ENCODE data around the gene ZNF385B.

The ZNF385B gene

DNA sequence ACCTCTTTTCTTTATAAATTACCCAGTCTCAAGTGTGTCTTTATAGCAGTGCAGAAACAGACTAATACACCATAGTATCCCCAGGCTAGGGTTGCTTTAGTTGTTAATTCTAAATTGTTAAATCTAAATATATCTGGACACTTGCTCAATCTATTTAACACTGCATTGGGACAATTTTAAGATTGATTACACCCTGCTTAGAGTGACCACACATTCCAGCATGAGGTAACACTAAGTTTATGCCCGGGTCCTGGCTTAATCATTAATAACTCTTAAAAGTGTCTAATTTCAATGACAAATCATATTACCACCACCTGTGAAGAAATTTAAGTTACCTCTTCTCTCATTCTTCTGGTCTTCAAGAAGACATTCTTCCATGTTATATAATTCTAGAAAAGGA lies 131.4 kb downstream of the ZNF385B start:
- DNase-seq, result no peak

DNA sequence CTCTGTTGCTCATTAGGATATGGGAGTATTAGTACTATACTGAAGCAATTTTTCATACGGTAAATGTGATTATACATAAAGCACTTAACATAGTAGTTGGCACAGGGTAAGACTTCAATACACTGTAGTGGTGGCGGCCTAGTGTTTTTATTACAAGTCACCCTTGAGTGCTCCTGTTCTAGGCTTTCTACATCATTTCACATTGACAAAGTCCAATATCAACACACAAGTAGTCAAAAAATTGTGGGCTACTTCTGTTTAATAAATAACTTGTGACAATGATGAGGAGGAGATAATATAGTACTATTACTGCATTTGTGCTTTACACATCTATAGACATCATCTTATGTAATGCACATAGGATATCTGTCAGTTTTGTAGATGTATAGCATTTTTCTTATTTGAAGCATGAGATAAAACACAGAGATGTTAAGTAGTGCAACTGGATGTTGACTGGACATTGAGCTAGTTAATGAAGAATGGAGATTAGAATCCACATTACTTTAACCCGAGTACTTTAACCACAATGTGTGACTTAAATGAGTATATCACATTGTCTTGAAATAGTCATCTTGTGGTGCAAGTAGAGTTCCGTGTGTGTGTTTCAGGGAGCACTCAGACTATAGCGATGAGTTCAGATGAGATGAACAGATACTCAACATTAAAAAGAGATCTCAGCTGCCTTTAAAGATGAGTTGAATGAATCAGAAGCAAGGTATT lies 134.8 kb downstream of the ZNF385B start:
- DNase-seq, result no peak

DNA sequence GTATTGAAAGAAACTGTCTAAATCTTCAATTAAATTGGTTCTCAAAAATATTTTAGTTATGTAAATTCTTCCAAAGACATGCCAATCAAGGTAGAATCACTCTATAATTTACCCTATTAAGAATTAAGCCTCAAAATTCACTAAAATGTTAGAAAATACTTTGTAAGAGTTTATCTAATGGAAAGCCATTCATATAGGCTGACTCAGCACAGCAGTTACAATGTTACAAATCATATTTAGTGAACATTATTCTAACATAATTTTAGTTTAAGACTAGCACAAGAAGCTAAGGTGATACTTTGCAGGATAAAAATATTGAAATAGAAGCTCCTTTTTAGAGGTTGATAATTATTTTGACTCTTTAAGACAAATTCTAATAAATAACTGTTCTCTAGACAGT lies 137.0 kb downstream of the ZNF385B start:
- no peak for DNase-seq

DNA sequence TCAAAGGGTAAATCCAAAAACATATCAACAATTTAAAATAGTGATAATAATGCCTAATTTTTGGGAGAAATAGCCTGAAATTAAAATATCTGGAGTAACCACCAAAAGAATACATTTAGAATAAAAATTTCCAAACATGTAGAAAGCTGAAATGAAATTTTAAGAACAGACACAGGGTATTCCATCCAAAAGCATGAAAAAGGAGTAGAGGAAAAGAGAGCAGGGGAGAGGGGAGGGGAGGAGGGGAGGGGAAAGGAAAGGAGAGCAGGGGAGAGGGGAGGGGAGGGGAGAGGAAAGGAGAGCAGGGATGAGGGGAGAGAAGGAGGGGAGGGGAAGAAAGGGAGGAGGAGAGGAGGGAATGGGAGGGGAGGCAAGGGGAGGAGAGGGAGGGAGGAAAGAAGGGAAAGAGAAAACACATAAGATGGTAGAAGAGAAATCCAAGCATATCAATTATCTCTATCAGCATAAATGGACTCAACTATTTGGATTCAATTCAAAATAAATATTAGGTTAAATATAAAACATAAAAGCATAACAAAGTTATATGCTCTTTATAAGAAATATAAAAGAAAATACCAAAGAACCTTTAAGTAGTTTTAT lies 141.1 kb downstream of the ZNF385B start:
- no peak for DNase-seq

DNA sequence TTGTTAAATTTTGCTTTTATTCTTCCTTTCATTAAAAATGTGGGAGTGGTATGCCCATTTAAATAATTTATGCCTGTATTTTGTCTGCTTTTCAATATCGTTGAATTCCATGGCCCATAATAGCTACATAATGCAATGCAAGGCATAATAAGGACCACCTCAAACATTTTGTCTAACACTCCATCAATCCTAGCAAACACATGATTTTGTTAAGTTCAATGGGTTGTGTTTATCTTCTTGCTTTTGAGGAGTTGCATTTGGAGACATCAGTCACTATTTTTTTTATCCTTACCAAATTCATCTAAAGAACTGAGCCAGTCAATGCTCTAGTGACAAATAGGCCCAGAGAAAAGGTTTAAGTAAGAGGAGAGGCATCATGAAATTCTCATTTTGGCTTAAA lies 145.5 kb downstream of the ZNF385B start:
- no peak for DNase-seq

DNA sequence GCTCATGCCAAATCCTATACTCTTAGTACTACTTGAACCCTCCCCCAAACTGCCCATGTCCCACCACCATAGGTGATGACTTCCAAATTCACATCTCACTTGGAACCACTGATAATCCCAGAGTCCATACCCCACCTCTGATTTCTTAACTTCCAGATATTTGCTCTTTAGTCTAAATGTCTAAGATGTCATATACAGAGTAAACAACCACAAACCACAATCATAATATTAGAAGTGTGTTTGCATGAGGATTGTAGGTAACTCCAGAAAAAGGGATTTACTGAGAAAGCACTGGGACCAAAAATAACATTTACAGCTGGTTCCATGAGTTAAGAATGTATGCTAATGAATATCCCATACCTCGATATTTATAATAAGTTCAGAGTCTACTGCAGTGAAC lies 146.2 kb downstream of the ZNF385B start:
- DNase-seq, result no peak

DNA sequence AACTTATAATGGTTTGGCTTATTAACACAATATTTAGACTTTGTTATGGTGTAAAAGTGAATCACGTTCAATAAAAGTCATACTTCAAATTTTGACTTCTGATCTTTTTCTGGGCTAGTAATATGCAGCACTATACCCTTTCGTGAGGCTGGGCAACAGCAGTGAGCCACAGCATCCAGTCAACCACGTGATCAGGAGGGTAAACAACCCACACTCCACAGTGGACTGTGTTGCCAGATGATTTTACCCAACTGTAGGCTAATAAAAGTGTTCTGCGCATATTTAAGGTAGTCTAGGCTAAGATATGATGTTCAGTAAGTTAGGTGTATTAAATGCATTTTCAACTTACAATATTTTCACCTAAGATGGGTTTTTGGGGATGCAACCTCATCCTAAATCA lies 148.6 kb downstream of the ZNF385B start:
- no peak for DNase-seq

DNA sequence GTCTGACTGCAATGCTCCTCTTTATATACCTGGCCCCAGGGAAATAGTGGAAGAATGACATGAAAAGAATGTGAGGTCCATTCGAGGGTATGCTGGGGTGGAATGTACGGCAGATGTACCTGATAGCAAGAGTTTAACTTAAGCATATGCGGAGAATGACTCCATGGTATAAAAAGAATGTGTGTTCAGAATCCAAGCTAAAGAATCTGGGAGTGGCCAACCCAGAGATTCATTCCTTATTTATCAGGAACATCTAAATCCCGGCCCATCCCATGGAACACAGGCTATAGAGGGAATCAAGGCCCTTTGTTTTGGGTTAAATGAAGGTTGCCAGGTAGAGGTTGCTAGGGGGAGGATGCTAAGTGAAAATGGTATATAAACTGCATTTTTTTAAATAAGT lies 150.0 kb downstream of the ZNF385B start:
- DNase-seq, result no peak

DNA sequence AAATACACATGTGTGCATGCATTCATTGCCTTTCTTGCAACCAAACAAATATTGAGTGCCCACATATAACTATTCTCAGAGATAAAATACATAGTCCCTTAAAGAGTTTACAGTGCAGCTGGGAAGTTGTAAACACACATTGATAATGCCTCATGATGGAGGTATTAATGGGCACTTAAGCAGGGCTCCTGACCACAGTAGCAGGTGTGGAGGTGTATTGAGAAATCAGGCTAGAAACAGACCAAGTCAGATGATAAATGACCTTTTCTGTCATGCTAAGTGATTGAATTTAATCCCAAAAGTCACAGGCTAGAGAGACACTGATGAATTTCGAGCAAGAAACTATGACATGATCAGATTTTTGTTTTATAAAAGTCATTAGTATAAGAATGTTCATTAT lies 157.7 kb downstream of the ZNF385B start:
- no peak for DNase-seq

DNA sequence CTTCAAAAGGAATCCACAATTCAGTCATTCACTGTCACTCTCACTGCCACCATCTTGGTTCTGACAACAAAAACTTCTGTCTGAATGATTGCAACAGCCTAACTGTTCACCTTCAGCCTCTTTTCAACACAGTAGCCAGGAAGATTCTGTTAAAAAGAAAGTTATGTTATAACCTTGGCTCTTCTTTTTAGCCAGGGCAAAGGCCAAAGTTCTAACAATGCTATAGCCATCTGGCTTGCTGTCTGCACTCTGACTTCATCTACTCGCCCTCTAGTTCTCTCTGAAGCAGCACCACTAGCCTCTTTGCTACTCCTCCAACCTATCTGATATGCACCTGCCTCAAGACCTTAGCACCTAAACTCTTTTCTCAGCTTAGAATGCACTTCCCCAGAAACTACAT lies 158.5 kb downstream of the ZNF385B start:
- DNase-seq, result no peak

DNA sequence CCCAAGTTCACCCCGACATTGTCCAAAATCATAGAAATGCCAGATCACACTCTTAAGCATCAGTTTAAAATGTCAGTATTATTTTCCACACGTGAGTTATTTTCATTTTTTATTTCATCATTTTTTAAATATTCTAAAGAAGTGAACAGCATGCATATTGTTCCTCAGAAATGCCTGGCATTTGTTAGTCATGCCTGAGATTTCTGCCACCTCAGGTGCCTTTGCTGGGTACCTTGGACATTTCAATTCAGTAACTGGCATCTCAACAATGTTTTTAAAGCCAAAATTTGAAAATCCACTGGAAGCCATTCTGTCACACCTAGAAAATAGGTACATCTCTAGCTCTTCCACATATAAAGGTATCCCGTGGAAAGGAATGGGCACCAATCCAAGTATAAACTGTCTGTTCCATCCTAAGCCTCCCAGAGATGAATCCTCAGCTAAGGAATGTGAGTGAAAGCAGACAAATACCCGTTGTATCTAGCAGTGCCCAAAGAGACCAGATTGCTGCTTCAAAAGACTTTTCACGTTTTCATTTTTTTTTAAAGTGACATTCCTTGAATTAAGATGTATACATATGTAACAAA lies 159.8 kb downstream of the ZNF385B start:
- DNase-seq, result no peak

DNA sequence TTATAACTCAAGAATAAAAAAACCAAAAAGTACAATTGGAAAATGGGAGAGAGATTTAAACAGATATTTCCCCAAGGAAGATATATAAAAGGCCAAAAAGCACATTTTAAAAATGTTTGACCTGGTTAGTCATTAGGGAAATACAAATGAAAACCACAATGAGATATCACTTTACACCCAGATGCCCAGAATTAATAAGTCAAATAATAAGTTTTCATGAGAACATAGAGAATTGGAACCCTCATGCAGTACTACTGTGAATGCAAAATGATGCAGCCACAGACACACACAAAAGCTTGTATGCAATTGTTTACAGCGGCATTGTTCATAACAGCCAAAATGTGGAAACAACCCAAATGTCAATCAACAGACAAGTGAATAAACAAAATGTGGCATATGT lies 165.9 kb downstream of the ZNF385B start:
- DNase-seq, result no peak

DNA sequence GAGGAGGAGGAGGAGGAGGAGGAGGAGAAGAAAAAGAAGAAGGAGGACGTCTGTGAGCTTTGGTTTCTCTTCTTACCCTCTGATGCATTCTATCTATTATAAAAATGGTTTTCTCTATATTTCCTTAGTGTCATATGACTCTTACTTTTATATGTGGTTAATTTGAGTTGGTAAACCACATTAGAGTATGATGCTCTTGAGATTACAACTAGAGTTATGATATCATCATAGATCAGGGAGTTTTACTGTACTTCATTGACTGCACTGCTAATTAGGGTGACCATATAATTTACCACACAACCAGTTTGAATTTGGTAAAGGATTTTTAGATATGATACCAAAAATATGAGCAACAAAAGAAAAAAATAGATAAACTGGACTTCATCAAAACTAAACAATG lies 166.4 kb downstream of the ZNF385B start:
- DNase-seq, result no peak

DNA sequence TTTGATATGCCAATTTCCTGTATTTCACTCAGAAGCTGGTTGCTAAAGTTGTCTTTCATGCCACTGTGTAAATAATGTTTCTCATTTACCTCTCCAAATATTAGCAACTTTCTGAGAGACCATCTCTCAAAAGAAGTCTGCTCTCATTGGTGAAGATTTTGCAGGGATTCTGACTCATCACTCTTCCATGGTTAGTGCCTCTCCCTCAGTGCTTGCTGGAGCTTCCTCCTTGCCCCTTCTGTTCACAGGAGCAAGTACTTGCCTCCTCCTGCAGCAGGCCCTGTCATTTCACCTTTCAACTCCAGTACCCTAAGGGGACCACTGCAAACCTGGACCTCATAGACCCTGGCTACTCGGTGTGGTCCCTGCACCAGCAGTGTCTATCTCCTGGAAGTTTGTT lies 168.8 kb downstream of the ZNF385B start:
- DNase-seq, result no peak

DNA sequence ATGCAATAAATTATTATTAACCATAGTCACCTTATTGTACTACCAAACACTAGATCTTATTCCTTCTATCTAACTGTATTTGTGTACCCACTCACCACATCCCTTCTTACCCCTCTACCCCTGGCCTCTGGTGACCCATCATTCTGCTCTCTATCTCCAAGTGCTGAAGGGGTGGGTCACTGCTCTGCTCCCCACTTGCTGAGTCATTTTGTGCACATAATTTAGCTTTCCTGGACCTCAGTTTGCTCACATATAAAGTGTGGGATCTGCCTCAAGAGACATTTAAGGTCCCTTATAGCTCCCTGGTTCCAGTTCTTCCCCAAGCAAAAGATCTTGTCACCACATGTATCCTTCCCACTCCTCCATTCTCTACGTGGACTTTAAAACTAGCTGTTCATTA lies 169.4 kb downstream of the ZNF385B start:
- no peak for DNase-seq

DNA sequence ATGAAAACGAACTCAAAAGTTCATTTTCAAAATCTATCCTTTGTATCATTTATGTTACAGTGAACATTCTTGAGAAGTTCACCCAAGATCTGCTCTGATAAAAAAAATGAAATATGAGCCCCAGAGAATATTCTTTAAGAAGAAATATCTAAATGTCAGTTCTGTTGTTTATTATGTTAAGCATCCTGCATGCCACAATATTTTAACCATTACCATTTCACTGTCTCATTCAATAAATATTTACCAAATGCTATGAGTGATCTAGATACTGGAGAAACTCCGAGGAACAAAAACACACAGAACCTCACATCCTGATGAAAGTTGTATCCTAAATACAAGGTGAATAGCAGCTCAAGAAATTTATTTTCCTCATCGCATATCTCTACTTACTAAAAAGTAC lies 170.2 kb downstream of the ZNF385B start:
- DNase-seq, result no peak

DNA sequence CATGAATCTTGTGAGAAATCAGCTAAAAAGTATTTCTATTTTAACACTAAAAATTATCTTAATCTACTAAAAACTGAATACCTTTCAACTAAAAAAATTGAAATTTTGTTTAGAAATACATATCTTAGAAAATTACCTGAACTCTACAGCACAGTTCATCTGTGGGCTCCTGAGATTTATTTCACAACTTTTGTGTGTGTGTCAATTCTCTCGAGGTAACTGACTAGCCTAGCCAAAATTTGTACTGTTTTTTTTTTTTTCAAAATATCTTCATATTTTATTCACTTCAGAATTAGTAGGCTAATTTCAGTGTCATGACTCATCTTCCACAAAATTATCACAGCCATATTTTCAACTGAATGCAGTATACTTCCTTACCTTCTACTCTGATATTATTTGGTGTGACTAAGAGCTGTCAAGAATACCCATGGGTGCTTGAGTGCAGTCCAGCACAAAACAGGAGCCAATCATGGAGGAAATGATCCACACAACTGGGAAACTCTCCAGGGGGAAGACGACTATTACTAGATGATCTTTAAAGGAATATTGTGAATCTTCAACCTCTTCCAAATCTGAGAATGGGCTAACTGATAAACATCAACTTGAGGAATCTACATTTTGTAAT lies 174.6 kb downstream of the ZNF385B start:
- DNase-seq, result no peak

DNA sequence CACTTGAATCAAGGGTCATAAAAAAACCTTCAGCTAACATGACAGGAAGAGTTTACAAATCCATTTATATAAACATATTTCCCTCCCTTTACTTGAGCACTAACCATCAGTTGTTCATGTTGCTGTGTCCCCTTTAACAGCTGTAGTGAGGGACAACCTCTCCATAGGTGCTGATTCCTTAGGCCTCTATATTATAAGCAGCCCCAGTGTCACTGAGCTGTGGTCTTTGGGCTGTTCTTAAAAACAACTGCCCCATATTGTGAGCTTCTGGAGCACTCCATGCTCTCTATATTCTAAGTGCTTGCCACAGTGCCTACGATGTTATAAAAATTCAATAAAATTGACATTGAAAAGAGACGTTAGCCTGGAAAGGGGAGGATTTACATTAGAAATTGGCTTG lies 175.3 kb downstream of the ZNF385B start:
- DNase-seq, result no peak

DNA sequence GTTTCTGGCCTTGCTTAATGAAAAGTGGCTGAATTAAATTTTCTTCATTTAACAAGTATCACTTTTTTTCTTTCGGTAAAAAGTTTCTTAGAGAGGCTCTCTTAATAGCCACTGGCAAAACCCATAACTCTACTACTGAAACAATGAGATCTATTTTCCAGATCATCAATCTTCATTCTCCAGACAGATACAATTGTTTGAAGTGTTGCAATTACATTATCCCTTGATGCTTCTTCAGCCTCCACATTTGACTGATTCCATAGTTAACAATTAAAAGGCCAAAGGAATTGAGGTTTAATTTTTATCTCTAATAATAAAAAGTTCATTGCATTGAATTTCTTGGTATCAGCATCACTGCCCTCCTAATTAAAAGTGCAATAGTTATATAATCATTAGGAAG lies 176.3 kb downstream of the ZNF385B start:
- DNase-seq, result no peak

DNA sequence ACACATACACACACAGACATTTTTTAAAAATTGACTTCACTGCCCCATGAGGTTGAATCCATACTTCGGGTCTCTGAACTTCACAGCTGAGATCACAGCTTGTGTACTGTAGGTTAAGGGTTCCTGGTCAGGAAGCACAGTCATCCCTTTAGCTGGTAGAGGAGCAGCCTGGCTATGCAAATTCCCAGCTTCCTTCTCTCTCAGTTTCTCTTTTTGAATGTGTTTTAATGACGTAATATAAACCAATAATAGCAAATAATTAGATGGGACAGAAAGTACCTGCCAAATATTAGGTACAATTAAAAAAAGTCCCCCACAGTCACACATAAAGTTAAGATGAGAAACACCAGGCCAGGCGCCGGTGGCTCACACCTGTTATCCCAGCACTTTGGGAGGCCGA lies 178.7 kb downstream of the ZNF385B start:
- no peak for DNase-seq

DNA sequence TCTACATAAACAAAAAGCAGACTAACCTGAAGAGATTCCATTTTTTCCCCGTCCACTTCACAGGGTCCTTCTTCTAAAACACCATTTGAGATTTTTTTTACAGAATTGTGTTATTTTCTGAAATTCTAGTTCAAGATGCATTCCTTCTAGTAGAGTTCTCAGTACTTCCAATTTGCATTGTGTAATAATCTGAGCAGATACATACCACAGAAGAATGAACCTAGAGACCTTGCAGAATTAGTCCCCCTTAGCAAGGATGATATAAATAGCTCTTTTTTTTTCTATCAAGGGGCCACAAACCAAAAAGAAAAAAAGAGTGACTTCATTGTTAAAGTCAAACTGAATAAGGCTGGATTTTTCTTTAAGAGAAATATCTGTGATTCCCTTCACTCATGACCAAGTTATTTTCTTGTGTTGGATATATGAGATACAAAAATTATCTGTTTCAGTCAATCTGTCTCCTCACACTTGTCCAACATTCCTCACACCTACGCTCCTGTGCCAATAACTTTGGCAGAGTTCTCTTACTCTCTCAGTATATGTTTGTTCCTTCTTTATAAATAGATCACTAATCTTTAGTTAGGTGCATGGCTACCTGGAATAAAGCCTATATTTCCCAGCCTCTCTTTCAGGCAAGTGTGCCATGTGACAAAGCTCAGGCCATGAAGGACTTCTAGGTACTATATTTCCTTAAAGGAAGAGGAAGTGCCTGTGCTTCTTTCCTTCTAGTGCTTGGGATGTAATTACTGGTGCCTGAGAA lies 183.5 kb downstream of the ZNF385B start:
- DNase-seq, result no peak

DNA sequence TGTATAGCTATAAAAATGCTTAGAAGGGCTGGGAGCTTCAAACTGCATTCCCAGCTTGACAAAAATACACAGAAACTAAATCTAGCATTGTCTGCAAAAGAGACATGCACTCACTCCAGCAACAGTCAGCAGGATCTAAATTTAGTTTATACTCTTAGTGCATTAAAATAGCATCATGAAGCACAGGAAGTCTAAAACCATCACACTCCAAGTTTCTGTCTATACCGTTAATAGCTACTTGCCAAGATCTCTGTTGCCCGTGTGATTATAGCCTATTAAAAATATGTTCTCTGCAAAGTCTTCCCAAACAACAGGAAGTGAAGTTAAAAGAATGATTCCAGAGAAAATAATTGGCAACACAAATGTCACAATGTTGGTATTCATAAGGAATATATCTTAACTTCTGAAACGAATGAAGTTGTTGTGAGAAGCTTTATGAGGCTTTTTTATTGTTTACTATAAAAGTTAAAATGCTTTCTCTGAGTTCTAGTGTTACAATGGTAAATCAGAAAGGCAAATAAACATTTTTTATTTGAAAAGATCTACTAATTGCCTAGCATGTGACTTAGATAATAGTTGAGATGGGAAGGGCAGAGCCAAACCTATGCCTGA lies 184.2 kb downstream of the ZNF385B start:
- DNase-seq, result no peak

DNA sequence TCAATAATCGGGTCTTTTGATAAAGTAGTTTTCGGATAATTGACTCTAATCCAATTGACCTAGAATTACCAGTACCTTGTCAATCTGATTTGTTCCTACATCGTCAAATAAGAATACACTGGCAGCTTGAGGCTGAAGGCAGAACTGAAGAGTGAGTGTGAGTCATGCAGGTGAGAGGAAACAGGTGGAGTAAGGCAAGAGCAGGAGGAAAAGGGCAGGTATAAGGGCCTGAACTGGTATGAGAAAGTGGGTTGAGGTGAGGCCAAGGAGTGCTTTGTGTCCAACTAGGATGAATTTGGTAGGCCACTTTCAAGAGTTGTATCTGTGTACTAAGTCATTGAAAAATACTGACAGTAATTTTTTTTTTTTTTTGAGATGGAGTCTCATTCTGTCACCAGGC lies 186.0 kb downstream of the ZNF385B start:
- DNase-seq, result no peak

All from T1000 (cell line).